Esophagus muscularis mucosa (tissue), 4 donors: ENCODE data around the gene RAD9A.

Experiments
- CTCF ChIP-seq, 3 experiments: fragments of 200-600 bp in 2 of 3; fragments of 450-650 bp in 1 of 3; sonication (generic) in 2 of 3; IDR thresholded peaks; one replicate each; pipeline ENCODE4 v1.5.1; 2017 to 2019; ENCODE audit warnings: antibody characterized with exemption in 3 of 3, mild to moderate bottlenecking in 2 of 3, moderate library complexity in 1 of 3
- EP300 ChIP-seq: sonication (generic); formaldehyde crosslinking; IDR thresholded peaks from one replicate; pipeline ENCODE4 v1.6.1; 2017; ENCODE audit warnings: antibody characterized with exemption
- POLR2A ChIP-seq: fragments of 450-650 bp; IDR thresholded peaks from one replicate; pipeline ENCODE4 v1.6.1; 2017; ENCODE audit warnings: antibody characterized with exemption, moderate library complexity, mild to moderate bottlenecking, low read depth
- POLR2AphosphoS5 ChIP-seq, 2 donors: sonication (generic); formaldehyde crosslinking; IDR thresholded peaks; one replicate each; pipeline ENCODE4 v1.6.1; 2017; ENCODE audit warnings: antibody characterized with exemption in 2 of 2

GRCh38 chr11:67392183-67392715, 463 bp downstream of the RAD9A start:
- TF ChIP-seq CTCF (IDR thresholded peaks at IDR 0.05), result no peak
- no peak for TF ChIP-seq POLR2AphosphoS5 (IDR thresholded peaks at IDR 0.05)
- TF ChIP-seq EP300, result no peak
- no peak for TF ChIP-seq POLR2A
